Measurements from ENCODE around the gene POLR2E. TPM values are rescaled to one million over a fixed set of nuclear protein-coding genes. Genes with fewer than 3 reads are reported as not detected.

Gene POLR2E
- total and polyA plus RNA-seq, 4 donors = 51.8 to 211 (median 171) TPM

DNA sequence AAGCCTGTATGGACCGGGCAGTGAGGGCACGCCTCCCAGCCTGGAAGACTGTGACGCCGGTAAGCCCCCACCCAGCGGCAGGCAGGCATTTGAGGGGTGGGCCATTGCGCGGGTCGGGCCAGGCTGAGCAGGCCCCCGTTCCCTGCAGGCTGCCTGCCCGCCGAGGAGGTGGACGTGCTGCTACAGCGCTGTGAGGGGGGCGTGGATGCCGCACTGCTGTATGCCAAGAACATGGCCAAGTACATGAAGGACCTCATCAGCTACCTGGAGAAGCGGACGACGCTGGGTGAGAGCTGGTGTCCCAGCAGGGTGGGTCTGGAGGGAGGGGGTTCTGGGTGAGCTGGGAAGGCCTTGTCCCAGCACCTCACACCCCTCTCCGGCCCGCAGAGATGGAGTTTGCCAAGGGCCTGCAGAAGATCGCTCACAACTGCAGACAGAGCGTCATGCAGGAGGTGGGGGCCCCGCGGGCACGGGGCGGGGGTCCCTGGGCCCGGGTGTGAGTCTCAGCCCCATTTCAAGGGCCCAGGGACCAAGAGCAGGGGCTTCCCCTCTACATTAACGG lies 21.1 kb downstream of the POLR2E start:
- H3K27me3 ChIP-seq (ENCODE audit: control insufficient read depth in 4 of 4, insufficient read depth in 4 of 4, low read length in 3 of 4) = peaks cover 0 to 7% (median 1%) of the 10 kb centered on the region in 4 donors
- DNase-seq (ENCODE audit: low spot score) = no peak
- H3K9ac ChIP-seq (ENCODE audit: low read depth in 1 of 2, low read length in 2 of 2) = no peak overlapping the region
- H3K4me3 ChIP-seq (ENCODE audit: low read depth in 1 of 3, low read length in 3 of 3) = no peak overlapping the region
- TF ChIP-seq RAD21 (IDR thresholded peaks at IDR 0.05) (no peak), HNF4A (conservative IDR thresholded peaks at IDR 0.05) (no peak), RXRA (IDR thresholded peaks at IDR 0.05) (no peak), JUND (IDR thresholded peaks at IDR 0.05) (no peak)
- TF ChIP-seq, protein P1, sequence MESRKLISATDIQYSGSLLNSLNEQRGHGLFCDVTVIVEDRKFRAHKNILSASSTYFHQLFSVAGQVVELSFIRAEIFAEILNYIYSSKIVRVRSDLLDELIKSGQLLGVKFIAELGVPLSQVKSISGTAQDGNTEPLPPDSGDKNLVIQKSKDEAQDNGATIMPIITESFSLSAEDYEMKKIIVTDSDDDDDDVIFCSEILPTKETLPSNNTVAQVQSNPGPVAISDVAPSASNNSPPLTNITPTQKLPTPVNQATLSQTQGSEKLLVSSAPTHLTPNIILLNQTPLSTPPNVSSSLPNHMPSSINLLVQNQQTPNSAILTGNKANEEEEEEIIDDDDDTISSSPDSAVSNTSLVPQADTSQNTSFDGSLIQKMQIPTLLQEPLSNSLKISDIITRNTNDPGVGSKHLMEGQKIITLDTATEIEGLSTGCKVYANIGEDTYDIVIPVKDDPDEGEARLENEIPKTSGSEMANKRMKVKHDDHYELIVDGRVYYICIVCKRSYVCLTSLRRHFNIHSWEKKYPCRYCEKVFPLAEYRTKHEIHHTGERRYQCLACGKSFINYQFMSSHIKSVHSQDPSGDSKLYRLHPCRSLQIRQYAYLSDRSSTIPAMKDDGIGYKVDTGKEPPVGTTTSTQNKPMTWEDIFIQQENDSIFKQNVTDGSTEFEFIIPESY (IDR thresholded peaks at IDR 0.05) = no peak
- TF ChIP-seq, protein P2, sequence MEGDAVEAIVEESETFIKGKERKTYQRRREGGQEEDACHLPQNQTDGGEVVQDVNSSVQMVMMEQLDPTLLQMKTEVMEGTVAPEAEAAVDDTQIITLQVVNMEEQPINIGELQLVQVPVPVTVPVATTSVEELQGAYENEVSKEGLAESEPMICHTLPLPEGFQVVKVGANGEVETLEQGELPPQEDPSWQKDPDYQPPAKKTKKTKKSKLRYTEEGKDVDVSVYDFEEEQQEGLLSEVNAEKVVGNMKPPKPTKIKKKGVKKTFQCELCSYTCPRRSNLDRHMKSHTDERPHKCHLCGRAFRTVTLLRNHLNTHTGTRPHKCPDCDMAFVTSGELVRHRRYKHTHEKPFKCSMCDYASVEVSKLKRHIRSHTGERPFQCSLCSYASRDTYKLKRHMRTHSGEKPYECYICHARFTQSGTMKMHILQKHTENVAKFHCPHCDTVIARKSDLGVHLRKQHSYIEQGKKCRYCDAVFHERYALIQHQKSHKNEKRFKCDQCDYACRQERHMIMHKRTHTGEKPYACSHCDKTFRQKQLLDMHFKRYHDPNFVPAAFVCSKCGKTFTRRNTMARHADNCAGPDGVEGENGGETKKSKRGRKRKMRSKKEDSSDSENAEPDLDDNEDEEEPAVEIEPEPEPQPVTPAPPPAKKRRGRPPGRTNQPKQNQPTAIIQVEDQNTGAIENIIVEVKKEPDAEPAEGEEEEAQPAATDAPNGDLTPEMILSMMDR (IDR thresholded peaks at IDR 0.05; ENCODE audit: low read depth, low read length, missing input control) = no peak
- TF ChIP-seq, protein P3, sequence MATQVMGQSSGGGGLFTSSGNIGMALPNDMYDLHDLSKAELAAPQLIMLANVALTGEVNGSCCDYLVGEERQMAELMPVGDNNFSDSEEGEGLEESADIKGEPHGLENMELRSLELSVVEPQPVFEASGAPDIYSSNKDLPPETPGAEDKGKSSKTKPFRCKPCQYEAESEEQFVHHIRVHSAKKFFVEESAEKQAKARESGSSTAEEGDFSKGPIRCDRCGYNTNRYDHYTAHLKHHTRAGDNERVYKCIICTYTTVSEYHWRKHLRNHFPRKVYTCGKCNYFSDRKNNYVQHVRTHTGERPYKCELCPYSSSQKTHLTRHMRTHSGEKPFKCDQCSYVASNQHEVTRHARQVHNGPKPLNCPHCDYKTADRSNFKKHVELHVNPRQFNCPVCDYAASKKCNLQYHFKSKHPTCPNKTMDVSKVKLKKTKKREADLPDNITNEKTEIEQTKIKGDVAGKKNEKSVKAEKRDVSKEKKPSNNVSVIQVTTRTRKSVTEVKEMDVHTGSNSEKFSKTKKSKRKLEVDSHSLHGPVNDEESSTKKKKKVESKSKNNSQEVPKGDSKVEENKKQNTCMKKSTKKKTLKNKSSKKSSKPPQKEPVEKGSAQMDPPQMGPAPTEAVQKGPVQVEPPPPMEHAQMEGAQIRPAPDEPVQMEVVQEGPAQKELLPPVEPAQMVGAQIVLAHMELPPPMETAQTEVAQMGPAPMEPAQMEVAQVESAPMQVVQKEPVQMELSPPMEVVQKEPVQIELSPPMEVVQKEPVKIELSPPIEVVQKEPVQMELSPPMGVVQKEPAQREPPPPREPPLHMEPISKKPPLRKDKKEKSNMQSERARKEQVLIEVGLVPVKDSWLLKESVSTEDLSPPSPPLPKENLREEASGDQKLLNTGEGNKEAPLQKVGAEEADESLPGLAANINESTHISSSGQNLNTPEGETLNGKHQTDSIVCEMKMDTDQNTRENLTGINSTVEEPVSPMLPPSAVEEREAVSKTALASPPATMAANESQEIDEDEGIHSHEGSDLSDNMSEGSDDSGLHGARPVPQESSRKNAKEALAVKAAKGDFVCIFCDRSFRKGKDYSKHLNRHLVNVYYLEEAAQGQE (IDR thresholded peaks at IDR 0.05) = no peak
- peaks cover 0 to 1% (median 0%) of the 10 kb centered on the region in 4 donors for H3K36me3 ChIP-seq (ENCODE audit: control insufficient read depth in 4 of 4, insufficient read depth in 3 of 4, low read depth in 1 of 4, low read length in 3 of 4)
- H3K27ac ChIP-seq (ENCODE audit: low read depth in 1 of 2, low read length in 2 of 2) = no peak overlapping the region
- peaks cover 7 to 33% (median 16%) of the 10 kb centered on the region in 4 donors for H3K4me1 ChIP-seq (ENCODE audit: control insufficient read depth in 4 of 4, insufficient read depth in 4 of 4, low read length in 3 of 4)
- no peaks in the 10 kb centered on the region for H3K9me3 ChIP-seq (ENCODE audit: control insufficient read depth in 4 of 4, low read length in 3 of 4)
- WGBS = 76% methylated on average over 28 of the region's 28 CpGs

DNA sequence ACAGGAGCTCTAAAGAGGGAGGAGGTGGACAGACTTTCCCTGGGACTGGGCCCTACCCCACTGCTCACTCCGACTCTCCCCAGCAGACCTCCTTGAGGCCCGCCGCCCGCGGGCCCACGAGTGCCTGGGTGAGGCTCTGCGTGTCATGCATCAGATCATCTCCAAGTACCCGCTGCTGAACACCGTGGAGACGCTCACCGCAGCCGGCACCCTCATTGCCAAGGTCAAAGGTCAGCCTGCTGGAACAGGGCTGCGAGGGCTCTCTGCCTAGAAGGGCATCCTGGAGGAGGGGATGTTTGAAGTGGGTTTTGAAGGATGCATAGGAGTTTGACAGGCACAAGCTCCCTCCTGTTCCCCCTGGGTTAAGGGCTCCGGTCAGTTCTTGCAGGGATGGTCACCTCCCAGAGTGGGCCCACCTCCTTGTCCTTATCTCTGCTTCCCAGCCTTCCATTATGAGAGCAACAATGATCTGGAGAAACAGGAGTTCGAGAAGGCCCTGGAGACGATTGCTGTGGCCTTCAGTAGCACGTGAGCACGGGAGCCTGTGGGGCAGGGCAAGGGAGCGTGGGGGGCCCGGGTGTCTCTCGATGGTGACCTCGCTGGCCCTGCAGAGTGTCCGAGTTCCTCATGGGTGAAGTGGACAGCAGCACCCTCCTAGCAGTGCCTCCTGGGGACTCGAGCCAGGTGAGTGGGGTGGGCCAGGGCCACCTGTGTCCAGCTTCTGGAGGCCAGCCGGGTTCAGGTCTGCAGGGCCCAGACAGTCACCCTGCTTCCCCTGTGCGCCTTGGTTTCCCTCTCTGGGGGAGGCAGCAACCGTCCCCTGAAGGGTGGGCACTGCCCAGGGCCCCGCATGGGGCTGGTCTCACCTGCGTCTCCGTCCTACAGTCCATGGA lies 21.9 kb downstream of the POLR2E start:
- no peak overlapping the region for H3K4me3 ChIP-seq (ENCODE audit: low read depth in 1 of 3, low read length in 3 of 3)
- no peaks in the 10 kb centered on the region for H3K9me3 ChIP-seq (ENCODE audit: control insufficient read depth in 4 of 4, low read length in 3 of 4)
- no peak overlapping the region for H3K9ac ChIP-seq (ENCODE audit: low read depth in 1 of 2, low read length in 2 of 2)
- H3K4me1 ChIP-seq (ENCODE audit: control insufficient read depth in 4 of 4, insufficient read depth in 4 of 4, low read length in 3 of 4) = peaks cover 7 to 33% (median 16%) of the 10 kb centered on the region in 4 donors
- WGBS = 84% methylated on average over 30 of the region's 30 CpGs
- DNase-seq (ENCODE audit: low spot score) = no peak
- peaks cover 0 to 7% (median 2%) of the 10 kb centered on the region in 4 donors for H3K27me3 ChIP-seq (ENCODE audit: control insufficient read depth in 4 of 4, insufficient read depth in 4 of 4, low read length in 3 of 4)
- H3K36me3 ChIP-seq (ENCODE audit: control insufficient read depth in 4 of 4, insufficient read depth in 3 of 4, low read depth in 1 of 4, low read length in 3 of 4) = peaks cover 0 to 1% (median 0%) of the 10 kb centered on the region in 4 donors
- H3K27ac ChIP-seq (ENCODE audit: low read depth in 1 of 2, low read length in 2 of 2) = no peak overlapping the region
- TF ChIP-seq, protein P2 (IDR thresholded peaks at IDR 0.05; ENCODE audit: low read depth, low read length, missing input control) = no peak
- no peak for TF ChIP-seq NR2F2 (IDR thresholded peaks at IDR 0.05)
- TF ChIP-seq, protein P4, sequence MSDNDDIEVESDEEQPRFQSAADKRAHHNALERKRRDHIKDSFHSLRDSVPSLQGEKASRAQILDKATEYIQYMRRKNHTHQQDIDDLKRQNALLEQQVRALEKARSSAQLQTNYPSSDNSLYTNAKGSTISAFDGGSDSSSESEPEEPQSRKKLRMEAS (IDR thresholded peaks at IDR 0.05) = no peak
- TF ChIP-seq, protein P5, sequence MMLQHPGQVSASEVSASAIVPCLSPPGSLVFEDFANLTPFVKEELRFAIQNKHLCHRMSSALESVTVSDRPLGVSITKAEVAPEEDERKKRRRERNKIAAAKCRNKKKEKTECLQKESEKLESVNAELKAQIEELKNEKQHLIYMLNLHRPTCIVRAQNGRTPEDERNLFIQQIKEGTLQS (IDR thresholded peaks at IDR 0.05) = no peak
- no peak for TF ChIP-seq HNF4G (IDR thresholded peaks at IDR 0.05)
- TF ChIP-seq, protein P1 (IDR thresholded peaks at IDR 0.05) = no peak
- TF ChIP-seq TAF1 (conservative IDR thresholded peaks at IDR 0.05) = no peak
- no peak for TF ChIP-seq JUND (IDR thresholded peaks at IDR 0.05)
- TF ChIP-seq GABPA (IDR thresholded peaks at IDR 0.05 in 1 of 2, conservative IDR thresholded peaks at IDR 0.05 in 1 of 2) = no peak
- TF ChIP-seq EGR1 (IDR thresholded peaks at IDR 0.05; ENCODE audit: low read depth in 2 of 2) = no peak
- TF ChIP-seq YY1 (IDR thresholded peaks at IDR 0.05) = no peak
- TF ChIP-seq HNF4A (conservative IDR thresholded peaks at IDR 0.05) = no peak
